Stimulated activated CD8-positive, alpha-beta memory T cell treated with anti-CD3 and anti-CD28 coated beads, Interleukin-12 subunit alpha, Interleukin-12 subunit beta, amount 100 ng/mL, for 24 hours (primary cell): ENCODE results near the gene DUSP8.

ENCODE experiments used
- DNase-seq: peaks from one replicate; pipeline ENCODE4 v3.0.0-alpha.2; 2020; ENCODE audit errors: extremely low read depth

The DUSP8 gene

GRCh38 chr11:1553808-1554594, 18.1 kb downstream of the DUSP8 start:
- DNase-seq: no peak

- DNase-seq: no peak
Measured at GRCh38 chr11:1549338-1550330, 22.4 kb downstream of the DUSP8 start.

- DNase-seq: no peak
Measured at GRCh38 chr11:1548221-1549070, 23.6 kb downstream of the DUSP8 start.

DNA sequence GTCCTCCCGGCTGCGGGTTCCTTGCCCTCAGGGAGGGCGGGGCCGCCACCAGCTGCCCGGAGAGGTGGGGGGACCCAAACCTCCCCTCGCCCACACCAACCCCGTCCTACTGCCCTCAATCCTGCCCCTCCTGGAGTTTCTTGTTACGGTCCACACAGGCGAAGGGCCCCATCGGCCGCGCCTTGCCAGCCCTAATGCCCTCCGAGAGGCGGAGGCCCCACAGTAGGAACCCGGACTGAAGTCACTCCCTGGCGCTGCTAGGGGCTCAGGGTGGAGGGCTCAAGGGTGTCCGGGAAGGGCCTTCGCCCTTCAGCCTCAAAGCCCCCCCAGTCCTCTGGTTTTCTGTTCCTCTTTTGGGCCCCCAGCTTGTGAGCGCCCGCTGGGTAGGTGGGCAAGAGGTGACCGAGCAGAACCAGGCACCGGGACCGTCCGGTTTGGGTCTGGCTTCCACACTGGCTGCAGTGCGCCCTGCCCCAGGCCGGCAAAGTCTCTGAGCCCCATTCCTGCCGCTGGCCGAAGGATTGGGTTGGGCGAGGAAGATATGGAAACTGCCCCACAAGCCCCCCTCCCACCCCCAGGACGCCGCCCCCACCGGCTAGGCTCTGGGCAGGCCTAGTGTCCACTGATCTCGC, 24.5 kb downstream of the DUSP8 start:
- no peak for DNase-seq

GRCh38 chr11:1546536-1547466, 25.3 kb downstream of the DUSP8 start:
- DNase-seq: no peak

- no peak for DNase-seq
Measured at GRCh38 chr11:1546077-1546535, 26.0 kb downstream of the DUSP8 start.

- no peak for DNase-seq
Measured at GRCh38 chr11:1545432-1545831, 26.6 kb downstream of the DUSP8 start.

GRCh38 chr11:1544536-1544935, 27.5 kb downstream of the DUSP8 start:
- no peak for DNase-seq

DNA sequence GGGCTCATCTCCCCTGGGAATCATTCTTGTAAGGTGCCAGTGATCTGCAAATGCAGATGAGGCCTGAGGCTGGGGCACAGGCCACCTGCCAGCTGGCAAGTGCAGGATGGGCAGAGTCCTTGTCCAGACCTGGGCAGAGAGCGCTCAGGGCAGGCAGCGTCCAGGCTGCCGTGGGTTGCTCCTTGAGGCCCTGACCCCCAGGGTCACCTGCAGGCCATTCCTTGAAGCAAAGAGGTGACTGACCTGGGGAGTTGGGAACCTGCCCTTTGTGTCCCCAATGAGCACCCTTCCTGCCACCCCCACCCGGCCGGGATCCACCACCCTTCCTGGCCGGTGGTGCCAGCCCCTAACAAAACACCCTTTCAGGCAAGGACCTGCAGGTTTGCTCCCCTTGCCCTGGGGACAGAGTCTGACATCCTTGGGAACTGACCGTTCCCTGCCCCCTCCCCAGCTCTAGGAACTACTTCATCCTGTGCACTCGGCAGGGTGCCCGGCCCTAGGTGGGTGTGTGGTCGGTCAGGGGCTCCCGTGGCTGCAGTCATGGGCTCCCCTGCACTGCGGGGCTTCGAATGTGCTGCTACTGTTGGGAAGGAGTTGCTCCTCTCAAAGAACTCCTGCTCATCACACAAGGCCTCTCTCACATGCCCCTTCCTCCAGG, 28.3 kb downstream of the DUSP8 start:
- DNase-seq: no peak

GRCh38 chr11:1542267-1542666, 29.8 kb downstream of the DUSP8 start:
- DNase-seq: no peak

DNA sequence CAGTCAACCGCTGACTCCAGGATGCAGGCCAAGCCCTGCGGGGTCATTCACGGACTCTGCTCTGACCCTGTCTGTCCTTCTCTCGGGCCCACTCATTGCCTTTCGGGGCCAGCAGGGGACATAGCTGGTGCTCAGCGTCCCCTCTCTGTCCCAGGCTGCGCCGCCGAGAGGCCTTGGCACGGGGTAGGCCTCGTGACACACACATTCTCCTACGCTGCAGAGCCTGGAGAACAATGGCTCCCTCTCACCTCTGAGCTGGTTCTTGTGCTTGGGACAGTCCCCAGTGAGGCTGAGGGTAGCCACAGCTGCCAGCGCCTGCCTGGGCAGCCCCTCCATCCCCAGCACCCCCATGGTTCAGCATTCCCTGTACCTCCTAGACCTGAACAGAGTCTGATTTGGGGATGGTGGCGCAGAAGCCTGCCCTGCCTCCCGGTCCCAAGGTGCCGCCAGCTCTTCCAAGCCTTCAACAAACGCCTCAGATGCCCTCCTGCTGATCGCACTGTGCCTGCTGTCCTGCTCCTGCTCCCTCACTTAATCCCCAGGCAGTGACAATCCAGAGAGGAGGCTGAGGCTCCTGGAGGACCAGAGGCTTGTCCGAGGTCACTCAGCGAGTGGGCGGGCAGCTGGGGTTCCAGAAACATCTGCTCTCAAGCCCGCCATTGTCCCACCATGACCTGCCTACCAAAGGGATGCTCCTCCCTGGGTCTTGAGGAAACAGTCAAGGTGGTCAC, 30.4 kb downstream of the DUSP8 start:
- no peak for DNase-seq

- DNase-seq: no peak
Measured at GRCh38 chr11:1540074-1540473, 32.0 kb downstream of the DUSP8 start.

GRCh38 chr11:1538153-1538552, 33.9 kb downstream of the DUSP8 start:
- DNase-seq: no peak

GRCh38 chr11:1536065-1536843, 35.8 kb downstream of the DUSP8 start:
- no peak for DNase-seq

DNA sequence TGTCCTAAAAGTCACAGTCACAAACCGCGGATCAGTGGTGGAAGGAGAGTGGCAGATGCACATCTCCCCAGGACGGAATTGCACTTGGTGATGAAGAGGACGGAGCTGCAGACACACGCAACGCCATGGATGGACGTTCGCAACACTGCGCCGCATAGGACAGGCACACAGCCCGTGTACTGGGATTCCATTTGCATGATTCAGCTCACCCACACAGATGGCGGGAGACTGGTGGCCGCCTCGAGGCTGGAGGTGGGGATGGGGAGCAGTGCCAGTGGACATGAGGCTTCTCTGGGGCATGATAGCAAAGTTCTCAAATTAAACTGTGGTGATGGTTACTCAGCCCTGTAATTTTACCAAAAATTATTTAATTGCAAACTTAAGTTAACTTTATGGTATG, 37.4 kb downstream of the DUSP8 start:
- no peak for DNase-seq

DNA sequence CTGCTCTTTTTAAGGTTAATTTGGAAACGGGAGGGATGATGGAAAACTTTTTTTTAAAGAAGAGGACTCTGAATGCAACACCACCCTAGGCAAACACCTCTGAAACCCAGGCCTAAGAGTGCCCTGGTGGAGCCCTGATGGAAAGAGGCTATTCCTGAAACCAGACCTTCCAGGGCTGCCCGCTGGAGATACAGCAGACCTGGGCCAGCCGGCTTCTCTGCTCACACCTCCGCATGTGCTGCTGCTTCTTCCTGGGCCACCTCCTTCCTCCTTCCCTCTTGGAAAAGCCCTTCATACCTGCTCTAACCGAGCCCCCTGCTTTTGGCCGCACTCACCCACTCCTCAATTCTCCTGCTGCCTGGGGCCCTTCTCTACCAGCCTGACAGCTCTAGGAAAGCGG, 37.9 kb downstream of the DUSP8 start:
- DNase-seq: no peak

DNA sequence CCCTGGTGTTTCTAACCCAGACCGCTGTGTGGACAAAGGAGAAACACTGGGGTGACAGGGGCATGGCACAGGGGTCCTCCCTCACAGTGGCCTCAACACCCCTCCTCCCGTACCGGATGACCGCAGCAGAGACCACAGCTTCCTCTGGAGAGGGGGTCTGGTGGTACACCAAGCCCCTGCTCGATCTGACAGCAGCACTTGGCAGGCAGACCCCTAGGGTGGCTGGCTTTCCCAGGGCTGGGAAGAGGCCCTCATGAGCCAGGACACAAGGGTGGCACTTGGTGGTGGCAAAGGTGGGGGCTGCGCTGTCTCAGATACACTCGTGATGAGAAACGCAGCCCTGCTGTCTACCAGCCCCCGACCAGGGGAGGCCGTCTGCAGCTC, 38.7 kb downstream of the DUSP8 start:
- no peak for DNase-seq
